Measurements from ENCODE around the gene GALNT10.

DNA sequence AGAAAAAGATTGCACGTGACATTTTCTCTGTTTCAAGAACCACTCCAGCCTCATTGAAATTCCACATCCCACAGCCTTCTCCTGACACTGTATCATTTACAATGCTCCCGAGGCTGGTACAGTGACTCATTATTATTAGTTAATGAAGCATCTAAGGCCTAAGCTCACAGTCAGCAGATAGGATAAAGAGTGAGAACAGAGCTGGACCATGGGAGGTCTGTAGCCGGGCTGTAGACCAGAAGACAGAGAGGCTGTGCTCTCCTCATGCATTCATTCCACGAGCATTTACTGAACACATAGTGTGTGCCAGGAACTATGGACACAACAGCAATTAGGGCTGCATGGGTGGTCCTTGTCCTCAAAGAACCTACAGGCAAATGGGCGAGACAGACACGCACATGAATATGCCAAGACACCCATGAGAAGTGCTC lies 47.3 kb upstream of the GALNT10 start:
- TF ChIP-seq, protein P1, sequence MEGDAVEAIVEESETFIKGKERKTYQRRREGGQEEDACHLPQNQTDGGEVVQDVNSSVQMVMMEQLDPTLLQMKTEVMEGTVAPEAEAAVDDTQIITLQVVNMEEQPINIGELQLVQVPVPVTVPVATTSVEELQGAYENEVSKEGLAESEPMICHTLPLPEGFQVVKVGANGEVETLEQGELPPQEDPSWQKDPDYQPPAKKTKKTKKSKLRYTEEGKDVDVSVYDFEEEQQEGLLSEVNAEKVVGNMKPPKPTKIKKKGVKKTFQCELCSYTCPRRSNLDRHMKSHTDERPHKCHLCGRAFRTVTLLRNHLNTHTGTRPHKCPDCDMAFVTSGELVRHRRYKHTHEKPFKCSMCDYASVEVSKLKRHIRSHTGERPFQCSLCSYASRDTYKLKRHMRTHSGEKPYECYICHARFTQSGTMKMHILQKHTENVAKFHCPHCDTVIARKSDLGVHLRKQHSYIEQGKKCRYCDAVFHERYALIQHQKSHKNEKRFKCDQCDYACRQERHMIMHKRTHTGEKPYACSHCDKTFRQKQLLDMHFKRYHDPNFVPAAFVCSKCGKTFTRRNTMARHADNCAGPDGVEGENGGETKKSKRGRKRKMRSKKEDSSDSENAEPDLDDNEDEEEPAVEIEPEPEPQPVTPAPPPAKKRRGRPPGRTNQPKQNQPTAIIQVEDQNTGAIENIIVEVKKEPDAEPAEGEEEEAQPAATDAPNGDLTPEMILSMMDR (IDR thresholded peaks at IDR 0.05) = no peak
- TF ChIP-seq POLR2AphosphoS5 (IDR thresholded peaks at IDR 0.05; ENCODE audit: insufficient read depth in 1 of 2, low read depth in 1 of 2) (no peak), POLR2A (IDR thresholded peaks at IDR 0.05) (no peak)
